Naive thymus-derived CD8-positive, alpha-beta T cell (primary cell): ENCODE measurements around the gene NNAT. TPM values are rescaled to one million over a fixed set of nuclear protein-coding genes. Genes with fewer than 3 reads are reported as not detected.

ENCODE experiments used
- ATAC-seq, 2 donors: fragments of 150-1000 bp; cut with Tn5 transposase in 1 of 2; sonication (Bioruptor Pico), chemical (Tn5 transposase) in 1 of 2; 1 replicate in 1 of 2; 2 replicates in 1 of 2; pipeline ENCODE4 v1.10.0; 2021; ENCODE audit warnings: mild to moderate bottlenecking in 2 of 2, moderate library complexity in 2 of 2
- POLR2A ChIA-PET: fragments of 350-600 bp; sonication (Branson Sonifier 250); formaldehyde crosslinking; loops from one replicate; lab custom pipeline; 2021; ENCODE audit warnings: antibody characterized with exemption; lab: Charles Lee
- DNase-seq, 10 donors: peaks; one replicate each; pipeline versions ENCODE4 v3.0.0 to v3.0.0-alpha.2; 2020 to 2022
- H3K27ac Mint-ChIP-seq, 10 donors: one replicate each; pipeline ENCODE4 v1.8.0; 2020 to 2022; ENCODE audit warnings: mild to moderate bottlenecking in 10 of 10, mixed read lengths in 10 of 10, moderate library complexity in 4 of 10, inconsistent platforms in 1 of 10
- H3K27me3 Mint-ChIP-seq, 5 donors: one replicate each; pipeline ENCODE4 v1.8.0; 2021 to 2022; ENCODE audit warnings: mixed read lengths in 5 of 5
- H3K36me3 Mint-ChIP-seq, 3 donors: one replicate each; pipeline ENCODE4 v1.8.0; 2020 to 2022; ENCODE audit warnings: mixed read lengths in 3 of 3, mild to moderate bottlenecking in 2 of 3, inconsistent platforms in 1 of 3
- H3K4me1 Mint-ChIP-seq, 4 donors: one replicate each; pipeline ENCODE4 v1.8.0; 2021 to 2022; ENCODE audit warnings: mixed read lengths in 4 of 4
- H3K4me3 Mint-ChIP-seq, 10 donors: one replicate each; pipeline ENCODE4 v1.8.0; 2020 to 2022; ENCODE audit warnings: mild to moderate bottlenecking in 10 of 10, mixed read lengths in 10 of 10, moderate library complexity in 6 of 10, inconsistent platforms in 1 of 10
- H3K9me3 Mint-ChIP-seq, 9 donors: one replicate each; pipeline ENCODE4 v1.8.0; 2020 to 2022; ENCODE audit warnings: mixed read lengths in 9 of 9, mild to moderate bottlenecking in 3 of 9, inconsistent platforms in 1 of 9, moderate library complexity in 1 of 9
- polyA plus RNA-seq, 3 donors: library from polyadenylated mRNA; unstranded; fragments of 300-500 nt; fragmentation: Illumina TruSeq; gene quantifications; one replicate each; pipeline ENCODE4 v1.2.3, GENCODE V29; 2021
- total RNA-seq, 8 experiments: library from RNA in 2 of 8; stranded (reverse) in 2 of 8; gene quantifications; one replicate each; pipeline ENCODE4 v1.2.3 and lab custom pipeline; 2021 to 2026

The NNAT gene
- total and polyA plus RNA-seq, 5 experiments from 2014 or later: 0.13 TPM; not detected in 4

DNA sequence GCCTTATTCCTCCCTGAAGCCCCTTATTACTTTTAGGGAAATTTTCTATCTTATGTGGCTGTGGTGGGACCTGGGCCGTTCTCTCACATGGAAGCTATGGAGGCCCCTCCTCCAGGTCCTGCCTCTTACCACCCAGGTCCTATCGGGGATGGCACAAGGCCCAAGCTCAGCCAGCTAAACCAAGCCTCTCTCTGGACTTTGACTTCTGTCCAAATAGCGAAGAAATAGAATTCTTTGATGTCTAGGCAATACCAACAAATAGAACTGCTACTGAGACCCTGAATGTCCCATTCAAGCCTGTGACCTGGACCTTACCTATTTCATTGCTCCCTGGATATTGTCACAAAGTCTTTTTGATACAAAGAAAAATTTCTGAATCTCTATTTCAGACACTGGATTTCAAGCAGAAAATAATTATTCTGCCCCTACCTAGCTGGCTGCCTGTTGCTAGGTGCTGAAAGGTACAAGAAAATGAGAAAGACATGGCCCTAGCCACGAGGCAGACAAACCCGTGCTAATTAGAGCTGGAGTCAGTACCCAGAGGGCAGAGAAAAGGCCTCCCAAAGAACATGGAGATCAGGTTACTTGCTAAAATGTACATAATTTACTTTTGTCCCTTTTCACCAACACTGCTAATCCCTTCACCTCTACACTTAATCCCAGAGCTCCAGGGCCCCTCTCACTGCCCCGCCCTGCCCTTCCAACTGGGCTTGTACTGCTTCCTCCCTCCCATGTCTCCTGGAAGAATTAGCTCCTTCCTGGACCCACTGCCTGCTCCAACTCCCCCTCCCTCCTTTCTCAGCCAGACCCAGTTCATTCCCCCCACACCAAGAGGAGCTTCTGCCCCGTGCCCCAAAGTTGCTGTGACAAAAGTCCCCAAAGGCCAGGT is 15.5 kb upstream of the NNAT start:
- POLR2A ChIA-PET: no interaction called here
- H3K27ac Mint-ChIP-seq: peak overlapping the region in 2 of 10 donors; percentile 3 to 63
- H3K4me1 Mint-ChIP-seq: peaks cover 0 to 9% (median 4%) of the 10 kb centered on the region in 4 donors
- no peak overlapping the region for H3K4me3 Mint-ChIP-seq
- no peaks in the 10 kb centered on the region for H3K9me3 Mint-ChIP-seq
- no peak for DNase-seq
- H3K36me3 Mint-ChIP-seq: peaks cover 0 to 5% (median 0%) of the 10 kb centered on the region in 3 donors
- no peak for ATAC-seq
- no peaks in the 10 kb centered on the region for H3K27me3 Mint-ChIP-seq

DNA sequence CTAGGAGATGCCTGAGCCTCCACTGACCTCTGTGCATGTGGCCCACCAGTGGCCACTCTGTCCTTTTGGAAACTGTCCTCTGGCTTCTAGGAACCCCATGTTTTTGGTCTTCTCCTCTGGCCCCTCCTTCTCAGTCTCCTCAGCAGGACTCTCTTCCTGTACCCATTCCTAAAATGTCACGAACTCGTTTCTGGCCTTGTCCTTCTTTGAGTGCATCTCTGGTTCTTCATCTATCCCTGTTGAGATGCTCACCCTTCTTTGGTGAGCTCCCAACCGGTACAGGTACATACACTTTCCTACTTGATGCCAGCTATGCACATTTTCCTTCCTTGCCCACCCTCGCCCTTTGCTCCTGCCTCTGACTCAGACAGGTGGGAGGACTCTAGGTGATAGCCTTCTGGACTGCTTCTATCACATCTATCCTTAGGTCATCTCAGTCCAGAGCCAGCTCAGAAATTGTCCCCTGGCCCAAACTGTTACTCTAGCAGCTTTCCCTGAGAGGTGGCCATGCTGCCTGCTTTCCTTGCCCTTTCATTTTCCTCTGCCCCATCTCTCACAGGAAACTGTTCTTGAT is 14.8 kb upstream of the NNAT start:
- no peak for DNase-seq
- no peak overlapping the region for H3K27ac Mint-ChIP-seq
- H3K4me1 Mint-ChIP-seq: peaks cover 0 to 15% (median 9%) of the 10 kb centered on the region in 4 donors
- POLR2A ChIA-PET: no interaction called here
- no peaks in the 10 kb centered on the region for H3K9me3 Mint-ChIP-seq
- H3K36me3 Mint-ChIP-seq: peaks cover 0 to 10% (median 0%) of the 10 kb centered on the region in 3 donors
- no peak for ATAC-seq
- no peaks in the 10 kb centered on the region for H3K27me3 Mint-ChIP-seq
- H3K4me3 Mint-ChIP-seq: no peak overlapping the region

DNA sequence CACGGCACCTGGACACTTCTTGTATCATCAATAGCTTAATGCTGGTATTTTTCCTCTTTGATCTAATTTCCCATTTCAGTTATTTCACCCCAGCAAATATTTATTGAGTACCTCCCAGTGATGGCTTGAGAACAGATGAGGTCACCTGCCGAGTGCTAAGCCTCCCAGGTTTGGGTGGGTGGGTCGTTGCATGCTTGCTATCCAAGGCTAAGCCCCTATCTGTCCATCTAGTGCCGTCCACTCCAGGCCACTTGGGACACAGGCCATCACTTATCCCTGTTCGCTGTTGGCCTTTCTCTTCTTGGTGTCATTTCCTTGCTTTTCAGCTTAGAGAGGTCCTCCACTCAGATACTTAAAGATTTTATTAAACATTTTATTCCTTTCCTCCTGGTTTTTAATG is 10.8 kb upstream of the NNAT start:
- ATAC-seq: no peak

DNA sequence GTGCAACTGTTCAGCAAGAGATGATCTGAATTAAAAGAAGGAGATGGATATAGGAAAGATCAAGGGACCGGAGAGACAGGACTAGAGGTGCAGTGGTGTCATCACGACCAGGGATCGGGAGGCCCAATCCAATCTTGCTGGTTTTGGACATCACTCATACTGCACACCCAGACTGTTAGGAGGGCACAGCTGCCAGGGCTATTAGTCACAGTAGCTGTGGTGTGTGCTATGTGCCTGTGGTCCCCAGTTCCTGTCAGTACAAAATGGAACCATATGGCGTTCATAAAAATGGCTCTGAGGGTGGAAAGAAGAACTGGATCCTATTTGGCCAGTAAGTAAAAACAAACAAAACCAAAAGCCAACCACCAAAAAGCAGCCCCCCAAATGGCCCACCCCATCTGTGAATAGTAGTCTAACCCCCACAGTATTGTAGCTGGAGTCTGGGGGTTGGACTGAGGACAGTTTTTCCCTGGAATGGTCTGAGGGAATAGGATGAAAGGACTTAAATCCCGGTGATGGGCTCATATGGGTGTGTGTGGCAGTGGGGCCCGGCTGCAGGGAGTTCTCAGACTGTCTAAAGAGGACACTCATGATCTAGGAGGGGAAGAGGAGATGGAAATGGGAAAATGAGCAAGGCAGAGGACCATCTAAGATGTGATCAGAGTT is 9.3 kb upstream of the NNAT start:
- Mint-ChIP-seq H3K36me3 (peaks cover 0 to 39% (median 4%) of the 10 kb centered on the region in 3 donors), H3K9me3 (no peaks in the 10 kb centered on the region), H3K4me1 (peaks cover 8 to 28% (median 23%) of the 10 kb centered on the region in 4 donors), H3K27me3 (no peaks in the 10 kb centered on the region), H3K4me3 (no peak overlapping the region), H3K27ac (peak overlapping the region in 4 of 10 donors; percentile 13 to 60 (median 42))
- ATAC-seq (no peak), DNase-seq (no peak)
- POLR2A ChIA-PET: no interaction called here

More for the DNA sequence above, 10.8 kb upstream of the NNAT start:
- no peaks in the 10 kb centered on the region for H3K9me3 Mint-ChIP-seq
- H3K4me1 Mint-ChIP-seq: peaks cover 8 to 23% (median 20%) of the 10 kb centered on the region in 4 donors
- no peaks in the 10 kb centered on the region for H3K27me3 Mint-ChIP-seq
- peaks cover 0 to 32% (median 4%) of the 10 kb centered on the region in 3 donors for H3K36me3 Mint-ChIP-seq
- DNase-seq: no peak
- H3K4me3 Mint-ChIP-seq: no peak overlapping the region
- peak overlapping the region in 2 of 10 donors; percentile 13 to 38 for H3K27ac Mint-ChIP-seq
- POLR2A ChIA-PET: no interaction called here

DNA sequence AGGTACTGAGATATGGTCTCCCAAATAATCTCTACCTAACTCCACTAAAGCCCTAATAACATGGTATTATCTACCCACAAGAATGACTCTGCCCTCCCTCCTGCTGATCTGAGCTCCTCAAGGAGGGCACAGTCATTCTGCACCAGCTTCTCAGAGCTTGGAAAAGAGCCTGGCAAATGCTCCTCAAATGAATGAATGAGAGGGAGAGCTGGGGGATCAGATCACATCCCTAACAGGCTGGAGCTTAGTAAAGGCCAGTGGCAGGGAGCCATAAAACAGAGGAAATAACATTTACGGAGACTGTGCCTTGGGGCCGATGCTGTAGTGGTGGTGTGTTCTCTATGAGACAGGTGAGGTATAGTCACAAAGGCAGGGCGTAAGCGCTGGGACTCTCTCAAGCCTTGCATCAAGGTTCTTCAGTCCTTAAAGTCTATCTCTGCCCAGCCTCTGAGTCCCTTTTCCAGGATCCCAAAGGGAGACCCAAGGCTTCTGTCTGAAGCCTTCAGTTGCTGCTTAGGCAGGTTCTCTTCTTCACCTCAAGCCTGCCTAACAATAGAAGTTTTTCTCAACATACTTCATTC is 7.2 kb upstream of the NNAT start:
- Mint-ChIP-seq H3K4me3 (no peak overlapping the region), H3K4me1 (peaks cover 16 to 40% (median 30%) of the 10 kb centered on the region in 4 donors), H3K9me3 (no peaks in the 10 kb centered on the region), H3K27me3 (no peaks in the 10 kb centered on the region), H3K27ac (peak overlapping the region in 1 of 10 donors; percentile 64), H3K36me3 (peaks cover 8 to 59% (median 9%) of the 10 kb centered on the region in 3 donors)
- DNase-seq (no peak), ATAC-seq (no peak)
- POLR2A ChIA-PET: no interaction called here

DNA sequence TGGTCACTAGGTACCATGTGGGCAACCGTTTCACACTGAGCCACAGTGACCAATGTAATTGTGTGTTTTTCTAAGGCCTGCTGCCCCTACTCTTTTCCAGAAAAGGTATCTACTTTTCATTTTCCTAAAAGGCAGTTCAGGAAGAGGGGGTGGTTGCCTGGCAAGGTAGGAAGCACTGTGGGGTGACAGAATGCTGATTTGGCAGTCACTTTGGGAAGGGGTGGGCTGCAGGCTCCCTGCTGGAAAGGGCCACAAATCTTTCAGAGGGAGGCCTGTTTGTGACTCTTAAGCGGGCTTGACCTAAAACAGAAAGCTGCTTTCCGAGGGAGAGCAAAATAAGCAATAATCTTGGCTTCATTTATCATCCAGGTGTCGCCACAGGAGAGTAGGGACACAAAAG is 5.2 kb upstream of the NNAT start:
- Mint-ChIP-seq H3K4me1 (peaks cover 23 to 58% (median 36%) of the 10 kb centered on the region in 4 donors), H3K9me3 (no peaks in the 10 kb centered on the region), H3K27ac (no peak overlapping the region), H3K4me3 (no peak overlapping the region), H3K27me3 (no peaks in the 10 kb centered on the region), H3K36me3 (peaks cover 8 to 66% (median 15%) of the 10 kb centered on the region in 3 donors)
- DNase-seq (no peak), ATAC-seq (no peak)
- POLR2A ChIA-PET: no interaction called here

DNA sequence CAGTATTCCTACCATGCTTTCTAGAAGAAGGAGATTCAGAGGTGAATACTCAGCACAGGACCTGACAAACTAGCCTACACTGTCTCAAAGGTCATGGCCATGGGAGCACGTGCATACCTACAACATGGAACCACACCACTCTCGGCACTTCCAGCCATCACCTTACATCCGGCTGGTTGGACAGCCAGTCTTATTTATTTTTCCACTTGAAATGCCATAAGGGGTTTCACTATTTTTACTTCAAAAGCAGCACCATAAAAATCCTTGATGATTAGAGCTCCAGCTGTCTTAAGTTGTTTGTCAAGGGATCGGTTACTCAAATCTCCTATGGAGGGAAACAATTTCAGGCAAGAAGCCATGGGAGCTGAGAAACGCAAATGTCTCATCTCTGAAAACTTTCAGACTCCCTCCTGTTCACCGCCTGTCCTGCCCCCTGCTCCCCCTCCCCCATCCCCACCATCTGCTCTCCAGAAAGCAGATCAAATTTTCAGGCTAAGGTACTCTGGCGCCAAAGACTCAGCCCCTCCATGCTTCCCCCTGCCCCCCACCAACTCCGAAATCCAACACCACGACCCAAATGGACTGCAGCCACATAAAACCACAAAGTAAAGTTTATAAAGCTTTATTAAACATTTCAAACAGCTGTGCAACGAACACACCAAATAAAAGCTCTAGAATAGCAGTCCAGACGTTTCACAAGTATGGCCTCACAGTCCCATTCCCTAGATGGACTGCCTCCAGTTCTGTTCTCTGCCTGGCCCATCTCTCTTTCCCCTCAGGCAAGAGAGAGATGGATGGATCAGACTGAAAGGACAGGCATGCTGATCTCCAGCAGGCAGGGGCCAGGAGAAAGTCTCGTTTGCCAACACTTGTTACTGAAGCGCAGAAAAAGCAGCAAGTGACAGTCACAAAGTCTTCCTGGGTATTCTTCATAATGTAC is 4.0 kb upstream of the NNAT start:
- no peak for DNase-seq
- H3K27ac Mint-ChIP-seq: peak overlapping the region in 1 of 10 donors; percentile 53
- H3K4me3 Mint-ChIP-seq: peak overlapping the region in 1 of 10 donors; percentile 20
- POLR2A ChIA-PET: no interaction called here
- ATAC-seq: no peak
- H3K27me3 Mint-ChIP-seq: no peaks in the 10 kb centered on the region
- H3K36me3 Mint-ChIP-seq: peaks cover 8 to 61% (median 14%) of the 10 kb centered on the region in 3 donors
- H3K9me3 Mint-ChIP-seq: no peaks in the 10 kb centered on the region
- peaks cover 26 to 53% (median 29%) of the 10 kb centered on the region in 4 donors for H3K4me1 Mint-ChIP-seq

DNA sequence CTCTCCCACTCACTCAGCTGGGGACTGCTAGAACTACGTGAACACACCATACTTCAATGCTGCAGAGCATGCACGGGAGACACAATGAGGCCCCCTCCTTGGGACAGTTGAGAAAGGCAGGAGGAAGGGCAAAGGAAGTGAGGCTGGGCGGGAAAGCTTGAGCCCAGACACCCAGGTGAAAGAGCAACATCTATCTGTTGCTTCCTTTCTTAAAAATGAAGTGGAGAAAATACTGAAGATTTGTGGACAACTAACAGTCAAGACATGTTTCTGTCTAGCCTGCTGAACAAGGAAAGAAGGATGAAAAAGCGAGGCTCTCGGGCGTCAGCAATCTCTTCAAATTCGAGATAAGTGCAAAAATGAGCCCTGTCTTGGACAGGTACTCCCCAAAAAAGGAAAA is 3.0 kb upstream of the NNAT start:
- ATAC-seq (no peak), DNase-seq (no peak)
- Mint-ChIP-seq H3K27me3 (no peaks in the 10 kb centered on the region), H3K4me1 (peaks cover 25 to 55% (median 28%) of the 10 kb centered on the region in 4 donors), H3K9me3 (no peaks in the 10 kb centered on the region), H3K27ac (no peak overlapping the region), H3K4me3 (no peak overlapping the region), H3K36me3 (peaks cover 8 to 60% (median 11%) of the 10 kb centered on the region in 3 donors)
- POLR2A ChIA-PET: no interaction called here

DNA sequence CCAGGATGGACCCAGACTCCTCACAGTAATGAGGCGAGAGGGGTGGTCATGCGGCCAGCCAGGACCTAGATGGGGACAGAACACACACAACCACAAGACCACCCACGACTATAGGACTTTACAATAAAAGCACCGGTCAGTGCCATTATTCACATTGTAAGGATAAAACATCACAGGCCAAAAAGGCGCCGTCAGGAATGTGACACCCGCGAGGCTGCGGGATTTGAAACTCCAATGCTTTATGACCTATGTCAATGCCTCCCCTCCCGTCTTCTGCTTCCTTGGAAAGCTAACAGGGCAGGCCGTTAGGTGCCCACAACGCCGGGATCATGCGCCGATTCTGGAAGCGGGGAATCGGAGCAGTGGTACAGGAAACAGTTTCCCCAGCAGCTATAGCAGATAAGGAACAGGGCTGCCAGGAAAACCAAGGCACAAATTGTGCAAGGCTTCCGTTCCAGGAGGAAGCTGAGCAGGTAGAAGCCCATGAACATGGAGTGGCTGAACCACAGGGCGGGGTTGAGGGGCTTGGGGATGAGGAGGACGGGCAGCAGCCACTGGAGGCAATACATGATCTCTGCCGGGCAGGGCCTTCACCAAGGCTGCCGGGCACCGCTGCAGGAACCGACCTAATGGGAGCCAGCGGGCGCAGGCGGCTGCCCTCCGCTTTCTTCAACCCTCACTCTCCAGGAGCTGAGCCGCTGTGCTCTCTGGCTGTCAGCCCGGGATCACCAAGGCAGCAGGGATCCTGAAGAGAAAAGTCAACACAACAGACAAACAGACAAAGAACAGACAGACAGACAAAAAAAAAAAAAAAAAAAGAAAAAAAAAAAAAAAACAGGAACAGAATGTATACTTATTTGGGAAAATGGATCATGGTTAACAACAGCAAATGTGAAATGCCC is 2.2 kb upstream of the NNAT start:
- H3K4me1 Mint-ChIP-seq: peaks cover 29 to 61% (median 35%) of the 10 kb centered on the region in 4 donors
- no peak for ATAC-seq
- H3K36me3 Mint-ChIP-seq: peaks cover 8 to 61% (median 11%) of the 10 kb centered on the region in 3 donors
- peak overlapping the region in 2 of 10 donors; percentile 24 to 56 for H3K4me3 Mint-ChIP-seq
- H3K9me3 Mint-ChIP-seq: no peaks in the 10 kb centered on the region
- POLR2A ChIA-PET: no interaction called here
- H3K27me3 Mint-ChIP-seq: no peaks in the 10 kb centered on the region
- DNase-seq: no peak
- H3K27ac Mint-ChIP-seq: no peak overlapping the region

DNA sequence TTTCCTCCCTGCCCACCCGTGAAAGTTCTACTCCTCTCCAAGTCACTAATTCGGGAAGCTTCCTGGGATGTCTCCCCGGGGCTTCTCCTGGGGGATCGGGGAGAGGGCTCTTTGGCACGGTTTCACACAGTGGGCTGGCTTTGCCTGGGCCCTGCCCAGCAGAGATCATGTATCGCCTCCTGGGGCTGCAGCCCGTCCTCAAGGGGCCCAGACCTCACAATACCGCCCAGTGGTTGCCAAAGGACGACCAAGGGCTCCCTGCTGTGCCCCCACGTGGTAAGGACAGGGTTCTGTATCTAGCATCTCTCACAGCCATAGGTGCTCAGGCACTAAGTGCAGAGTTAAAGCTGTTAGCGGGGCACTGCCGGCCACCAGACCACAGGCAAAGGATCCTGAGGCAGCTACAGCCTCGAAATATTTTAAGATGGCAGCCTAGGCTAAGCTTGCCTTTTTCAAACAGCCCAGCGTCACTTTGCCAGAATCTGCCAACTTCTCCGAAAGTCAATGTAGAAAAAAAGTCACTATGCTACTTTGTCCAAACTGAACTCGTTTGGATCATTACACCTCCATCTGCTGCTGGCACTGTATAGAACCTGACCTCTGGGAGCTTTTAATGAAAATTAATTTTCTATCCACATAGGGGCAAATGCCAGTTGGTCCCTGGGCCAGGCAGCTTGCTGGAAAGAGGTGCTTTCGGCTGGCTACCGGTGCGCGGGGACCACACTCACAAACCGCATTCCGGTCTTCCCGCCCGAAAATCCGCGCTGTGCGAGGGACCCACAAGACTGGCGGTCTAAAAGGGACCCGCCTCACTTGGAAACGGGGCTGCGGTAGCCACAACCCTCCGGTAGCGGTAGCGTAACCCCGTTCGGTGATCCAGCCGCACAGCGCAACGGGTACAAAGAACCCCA is 1.3 kb upstream of the NNAT start:
- ATAC-seq (peak in 1 of 2 donors; percentile 19), DNase-seq (no peak)
- peak overlapping the region in 9 of 10 donors; percentile 52 to 79 (median 73) for H3K4me3 Mint-ChIP-seq
- H3K27ac Mint-ChIP-seq: peak overlapping the region in 1 of 10 donors; percentile 68
- no peaks in the 10 kb centered on the region for H3K9me3 Mint-ChIP-seq
- H3K36me3 Mint-ChIP-seq: peaks cover 8 to 52% (median 11%) of the 10 kb centered on the region in 3 donors
- no peaks in the 10 kb centered on the region for H3K27me3 Mint-ChIP-seq
- H3K4me1 Mint-ChIP-seq: peaks cover 35 to 66% (median 42%) of the 10 kb centered on the region in 4 donors
- POLR2A ChIA-PET: no interaction called here
